ENCODE data around the gene CBY3.
"Not testable (repeated sequence)": the region's sequence is repeated elsewhere in the genome, so short reads cannot be mapped to it uniquely, and the experiment has no call there.

The CBY3 gene

GRCh38 chr5:179697993-179698934, 17.4 kb upstream of the CBY3 start (continued):
- TF ChIP-seq, protein P1, sequence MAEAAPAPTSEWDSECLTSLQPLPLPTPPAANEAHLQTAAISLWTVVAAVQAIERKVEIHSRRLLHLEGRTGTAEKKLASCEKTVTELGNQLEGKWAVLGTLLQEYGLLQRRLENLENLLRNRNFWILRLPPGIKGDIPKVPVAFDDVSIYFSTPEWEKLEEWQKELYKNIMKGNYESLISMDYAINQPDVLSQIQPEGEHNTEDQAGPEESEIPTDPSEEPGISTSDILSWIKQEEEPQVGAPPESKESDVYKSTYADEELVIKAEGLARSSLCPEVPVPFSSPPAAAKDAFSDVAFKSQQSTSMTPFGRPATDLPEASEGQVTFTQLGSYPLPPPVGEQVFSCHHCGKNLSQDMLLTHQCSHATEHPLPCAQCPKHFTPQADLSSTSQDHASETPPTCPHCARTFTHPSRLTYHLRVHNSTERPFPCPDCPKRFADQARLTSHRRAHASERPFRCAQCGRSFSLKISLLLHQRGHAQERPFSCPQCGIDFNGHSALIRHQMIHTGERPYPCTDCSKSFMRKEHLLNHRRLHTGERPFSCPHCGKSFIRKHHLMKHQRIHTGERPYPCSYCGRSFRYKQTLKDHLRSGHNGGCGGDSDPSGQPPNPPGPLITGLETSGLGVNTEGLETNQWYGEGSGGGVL (tag by site-specific recombination; IDR thresholded peaks at IDR 0.05) = no peak
- TF ChIP-seq, protein P2, sequence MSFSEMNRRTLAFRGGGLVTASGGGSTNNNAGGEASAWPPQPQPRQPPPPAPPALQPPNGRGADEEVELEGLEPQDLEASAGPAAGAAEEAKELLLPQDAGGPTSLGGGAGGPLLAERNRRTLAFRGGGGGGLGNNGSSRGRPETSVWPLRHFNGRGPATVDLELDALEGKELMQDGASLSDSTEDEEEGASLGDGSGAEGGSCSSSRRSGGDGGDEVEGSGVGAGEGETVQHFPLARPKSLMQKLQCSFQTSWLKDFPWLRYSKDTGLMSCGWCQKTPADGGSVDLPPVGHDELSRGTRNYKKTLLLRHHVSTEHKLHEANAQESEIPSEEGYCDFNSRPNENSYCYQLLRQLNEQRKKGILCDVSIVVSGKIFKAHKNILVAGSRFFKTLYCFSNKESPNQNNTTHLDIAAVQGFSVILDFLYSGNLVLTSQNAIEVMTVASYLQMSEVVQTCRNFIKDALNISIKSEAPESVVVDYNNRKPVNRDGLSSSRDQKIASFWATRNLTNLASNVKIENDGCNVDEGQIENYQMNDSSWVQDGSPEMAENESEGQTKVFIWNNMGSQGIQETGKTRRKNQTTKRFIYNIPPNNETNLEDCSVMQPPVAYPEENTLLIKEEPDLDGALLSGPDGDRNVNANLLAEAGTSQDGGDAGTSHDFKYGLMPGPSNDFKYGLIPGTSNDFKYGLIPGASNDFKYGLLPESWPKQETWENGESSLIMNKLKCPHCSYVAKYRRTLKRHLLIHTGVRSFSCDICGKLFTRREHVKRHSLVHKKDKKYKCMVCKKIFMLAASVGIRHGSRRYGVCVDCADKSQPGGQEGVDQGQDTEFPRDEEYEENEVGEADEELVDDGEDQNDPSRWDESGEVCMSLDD (tag by site-specific recombination; IDR thresholded peaks at IDR 0.05) = peak; percentile 76
- TF ChIP-seq ZNF645 (tag by site-specific recombination; IDR thresholded peaks at IDR 0.05) (no peak), ZBTB20 (tag by site-specific recombination; IDR thresholded peaks at IDR 0.05) (peak; percentile 87), ZFP37 (tag by site-specific recombination; IDR thresholded peaks at IDR 0.05) (peak; percentile 79), ZNF133 (tag by site-specific recombination; IDR thresholded peaks at IDR 0.05) (no peak), PRDM10 (tag by site-specific recombination; IDR thresholded peaks at IDR 0.05) (peak; percentile 90), ZNF596 (tag by site-specific recombination; IDR thresholded peaks at IDR 0.05) (no peak), ZIC2 (tag by site-specific recombination; IDR thresholded peaks at IDR 0.05) (peak; percentile 40), ZEB2 (tag by site-specific recombination; IDR thresholded peaks at IDR 0.05) (peak; percentile 39; the same call in 1 of the 2 replicates), FEZF1 (tag by site-specific recombination; IDR thresholded peaks at IDR 0.05) (peak; percentile 89), ZNF112 (tag by site-specific recombination; IDR thresholded peaks at IDR 0.05) (no peak)
- TF ChIP-seq, protein P3, sequence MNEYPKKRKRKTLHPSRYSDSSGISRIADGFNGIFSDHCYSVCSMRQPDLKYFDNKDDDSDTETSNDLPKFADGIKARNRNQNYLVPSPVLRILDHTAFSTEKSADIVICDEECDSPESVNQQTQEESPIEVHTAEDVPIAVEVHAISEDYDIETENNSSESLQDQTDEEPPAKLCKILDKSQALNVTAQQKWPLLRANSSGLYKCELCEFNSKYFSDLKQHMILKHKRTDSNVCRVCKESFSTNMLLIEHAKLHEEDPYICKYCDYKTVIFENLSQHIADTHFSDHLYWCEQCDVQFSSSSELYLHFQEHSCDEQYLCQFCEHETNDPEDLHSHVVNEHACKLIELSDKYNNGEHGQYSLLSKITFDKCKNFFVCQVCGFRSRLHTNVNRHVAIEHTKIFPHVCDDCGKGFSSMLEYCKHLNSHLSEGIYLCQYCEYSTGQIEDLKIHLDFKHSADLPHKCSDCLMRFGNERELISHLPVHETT (tag by site-specific recombination; IDR thresholded peaks at IDR 0.05) = peak; percentile 64

GRCh38 chr5:179697543-179697942, 16.7 kb upstream of the CBY3 start:
- H3K4me1 ChIP-seq (ENCODE audit: control insufficient read depth, insufficient read depth, low read length); H3K9me3 ChIP-seq (ENCODE audit: control insufficient read depth, insufficient read depth, low read depth, low read length); CTCF ChIA-PET; H3K4me3 ChIP-seq (ENCODE audit: low read depth, low read length): not testable (repeated sequence)
- Histone ChIP-seq H3K36me3 (ENCODE audit: control insufficient read depth in 2 of 2, insufficient read depth in 1 of 2, low read length in 2 of 2) (peaks cover 14 to 15% of the 10 kb centered on the region in 2 experiments), H3K27ac (ENCODE audit: extremely low read depth, low read depth, low read length) (peak overlapping the region; percentile 89; the same call in 1 of the 2 replicates)
- POLR2A ChIA-PET = interaction anchor here (0.7 to 1.5 kb wide), 3 partner anchors 12 to 74 kb away, joined by 3 to 8 read pairs (median 4); partner anchors contain the start of gene HNRNPH1
